Neuronal stem cell (in vitro differentiated cells): ENCODE measurements around the gene MRPS6.

ENCODE experiments used
- DNase-seq: peaks from one replicate; pipeline ENCODE4 v3.0.0-alpha.2; 2013; ENCODE audit warnings: low spot score
- H2AFZ ChIP-seq: one replicate; pipeline ENCODE4 v1.6.1; 2013; ENCODE audit warnings: mild to moderate bottlenecking, low read length, inconsistent platforms
- H2AK5ac ChIP-seq: 2 replicates; pipeline ENCODE4 v1.6.1; 2013; ENCODE audit warnings: low read depth, mild to moderate bottlenecking, inconsistent platforms, low read length, moderate library complexity, mixed read lengths
- H2BK120ac ChIP-seq: 2 replicates; pipeline ENCODE4 v1.6.1; 2013; ENCODE audit warnings: low read depth, mild to moderate bottlenecking, inconsistent platforms, low read length, moderate library complexity, mixed read lengths
- H2BK12ac ChIP-seq: one replicate; pipeline ENCODE4 v1.6.1; 2013; ENCODE audit warnings: low read length, inconsistent platforms
- H2BK15ac ChIP-seq: 2 replicates; pipeline ENCODE4 v1.6.1; 2013; ENCODE audit warnings: mild to moderate bottlenecking, low read length, inconsistent platforms, mixed read lengths
- H2BK5ac ChIP-seq: one replicate; pipeline ENCODE4 v1.6.1; 2013; ENCODE audit warnings: inconsistent platforms, mild to moderate bottlenecking, low read length, moderate library complexity
- H3K14ac ChIP-seq: one replicate; pipeline ENCODE4 v1.6.1; 2013; ENCODE audit warnings: low read length, inconsistent platforms
- H3K18ac ChIP-seq: 2 replicates; pipeline ENCODE4 v1.6.1; 2013; ENCODE audit warnings: low read length, inconsistent platforms
- H3K23ac ChIP-seq: 2 replicates; pipeline ENCODE4 v1.6.1; 2013; ENCODE audit warnings: low read depth, mild to moderate bottlenecking, mixed read lengths, low read length, inconsistent platforms; ENCODE audit not compliant: poor library complexity
- H3K27ac ChIP-seq: replicated peaks from 3 replicates; pipeline ENCODE4 v1.5.1; 2013; ENCODE audit warnings: low read length, inconsistent platforms
- H3K27me3 ChIP-seq, 3 experiments: 2 replicates each; pipeline ENCODE4 v1.6.1; 2013; ENCODE audit warnings: low read length in 3 of 3, mild to moderate bottlenecking in 2 of 3, inconsistent platforms in 1 of 3, low read depth in 1 of 3, mixed read lengths in 1 of 3, moderate library complexity in 1 of 3; ENCODE audit not compliant: control insufficient read depth in 3 of 3, insufficient read depth in 3 of 3
- H3K36me3 ChIP-seq, 2 donors: replicated peaks in 1 of 2; 2 replicates each; pipeline ENCODE4 v1.6.1; 2013; ENCODE audit warnings: low read length in 2 of 2; ENCODE audit not compliant: control insufficient read depth in 2 of 2, insufficient read depth in 2 of 2
- H3K4ac ChIP-seq: 2 replicates; pipeline ENCODE4 v1.6.1; 2013; ENCODE audit warnings: inconsistent platforms, mild to moderate bottlenecking, low read length, moderate library complexity
- H3K4me1 ChIP-seq, 2 donors: 1 replicate in 1 of 2; 2 replicates in 1 of 2; pipeline ENCODE4 v1.6.1; 2013; ENCODE audit warnings: low read length in 2 of 2, low read depth in 1 of 2; ENCODE audit not compliant: control insufficient read depth in 2 of 2, insufficient read depth in 1 of 2
- H3K4me2 ChIP-seq: one replicate; pipeline ENCODE4 v1.6.1; 2013; ENCODE audit warnings: mild to moderate bottlenecking, low read length, inconsistent platforms; ENCODE audit not compliant: insufficient read depth, poor library complexity, severe bottlenecking
- H3K4me3 ChIP-seq, 2 donors: 2 replicates each; pipeline ENCODE4 v1.5.1; 2013; ENCODE audit warnings: low read length in 2 of 2, mild to moderate bottlenecking in 2 of 2, inconsistent platforms in 1 of 2, moderate library complexity in 1 of 2
- H3K79me1 ChIP-seq: one replicate; pipeline ENCODE4 v1.6.1; 2013; ENCODE audit warnings: low read depth, mild to moderate bottlenecking, inconsistent platforms, low read length, moderate library complexity
- H3K9ac ChIP-seq: one replicate; pipeline ENCODE4 v1.6.1; 2013; ENCODE audit warnings: mild to moderate bottlenecking, low read depth, low read length, inconsistent platforms; ENCODE audit not compliant: poor library complexity
- H3K9me3 ChIP-seq, 2 donors: replicated peaks in 1 of 2; 2 replicates each; pipeline versions ENCODE3 to v1.6.1; 2013; ENCODE audit warnings: low read length in 2 of 2, mild to moderate bottlenecking in 2 of 2, inconsistent platforms in 1 of 2, low read depth in 1 of 2, mixed read lengths in 1 of 2, moderate library complexity in 1 of 2; ENCODE audit not compliant: control insufficient read depth in 2 of 2, insufficient read depth in 1 of 2
- H4K8ac ChIP-seq: one replicate; pipeline ENCODE4 v1.6.1; 2013; ENCODE audit warnings: low read depth, mild to moderate bottlenecking, inconsistent platforms, low read length, moderate library complexity
- H4K91ac ChIP-seq: one replicate; pipeline ENCODE4 v1.6.1; 2013; ENCODE audit warnings: low read length, low read depth, mild to moderate bottlenecking, inconsistent platforms; ENCODE audit not compliant: poor library complexity
- whole genome bisulfite sequencing, 2 donors: extraction: QIAGEN DNeasy Blood & Tissue Kit; methylation state at CpG; one replicate each; pipeline ENCODE4 v1.1.7; 2013; ENCODE audit warnings: missing lambda C conversion rate in 2 of 2, mixed read lengths in 1 of 2; ENCODE audit not compliant: insufficient read length in 2 of 2, insufficient replicate concordance in 1 of 2; ENCODE audit errors: extremely low coverage in 2 of 2; 5-methylcytosine and 5-hydroxymethylcytosine counted together

The MRPS6 gene

DNA sequence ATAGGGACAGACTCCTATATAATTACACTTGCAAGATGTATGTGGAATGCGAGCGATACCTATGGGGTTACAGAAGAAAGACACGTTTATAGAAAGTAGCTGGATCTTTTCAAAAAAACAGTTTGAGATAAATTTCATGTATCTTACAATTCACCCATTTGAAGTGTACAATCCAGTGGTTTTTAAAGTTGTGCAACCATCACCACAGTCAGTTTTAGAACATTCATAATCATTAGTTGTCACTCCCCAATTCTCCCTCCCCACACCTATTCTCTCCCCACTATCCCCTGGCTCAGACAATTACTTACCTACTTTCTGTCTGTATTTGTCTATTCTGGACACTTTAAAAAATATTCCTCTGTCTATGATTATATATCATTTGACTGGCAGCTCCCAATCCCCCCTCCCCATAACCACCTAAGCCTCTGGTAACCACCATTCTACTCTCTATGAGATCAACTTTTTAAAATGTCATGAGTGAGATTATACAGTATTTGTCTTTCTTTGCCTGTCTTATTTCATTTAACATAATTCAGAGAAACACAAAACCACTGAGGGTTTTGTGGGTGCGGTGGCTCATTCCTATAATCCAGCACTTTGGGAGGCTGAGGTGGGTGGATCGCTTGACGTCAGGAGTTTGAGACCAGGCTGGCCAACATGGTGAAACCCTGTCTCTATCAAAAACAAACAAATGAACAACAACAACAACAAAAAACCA, 39.1 kb downstream of the MRPS6 start:
- H3K18ac ChIP-seq, result no peak overlapping the region
- no peak overlapping the region for H2AFZ ChIP-seq
- no peak for DNase-seq
- H3K27ac ChIP-seq, result no peak overlapping the region
- no peak overlapping the region for H3K9ac ChIP-seq
- H2BK15ac ChIP-seq, result no peak overlapping the region
- no peak overlapping the region for H3K14ac ChIP-seq
- H3K4me2 ChIP-seq, result no peak overlapping the region
- H3K23ac ChIP-seq, result no peak overlapping the region
- peaks cover 6 to 18% of the 10 kb centered on the region in 2 donors for H3K9me3 ChIP-seq
- H2BK120ac ChIP-seq, result no peak overlapping the region
- H3K4me3 ChIP-seq, result no peak overlapping the region
- no peak overlapping the region for H2BK12ac ChIP-seq
- H4K8ac ChIP-seq, result no peak overlapping the region
- no CpG with 5 or more reads among the region's 6 CpGs for WGBS, 2 donors
- peaks cover 7 to 14% of the 10 kb centered on the region in 2 donors for H3K4me1 ChIP-seq
- H3K27me3 ChIP-seq, result no peaks in the 10 kb centered on the region
- H4K91ac ChIP-seq, result no peak overlapping the region
- H2BK5ac ChIP-seq, result no peak overlapping the region
- H3K79me1 ChIP-seq, result peaks cover 2% of the 10 kb centered on the region
- no peak overlapping the region for H2AK5ac ChIP-seq
- H3K36me3 ChIP-seq, result peaks cover 1 to 3% of the 10 kb centered on the region in 2 donors
- no peak overlapping the region for H3K4ac ChIP-seq

DNA sequence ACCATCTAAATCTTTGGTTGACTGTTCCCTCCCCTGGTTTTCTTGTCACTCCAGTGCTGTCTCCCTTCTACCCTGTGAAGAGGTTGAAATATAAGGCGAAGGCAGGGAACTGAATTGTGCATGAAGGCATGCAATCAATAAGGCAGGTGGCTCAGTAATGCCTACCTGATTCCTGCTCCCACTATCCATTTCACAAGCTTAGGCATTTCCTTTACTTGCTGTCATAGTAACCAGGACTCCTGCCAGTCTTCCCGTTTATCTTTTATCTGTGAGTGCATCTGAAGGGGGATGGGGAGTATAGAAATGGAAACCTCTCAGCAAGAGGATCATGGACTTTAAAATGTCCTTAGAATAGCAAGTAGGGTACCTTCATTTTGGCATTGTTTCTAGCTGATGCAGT, 40.5 kb downstream of the MRPS6 start:
- Histone ChIP-seq H3K4me2 (no peak overlapping the region), H3K27me3 (no peaks in the 10 kb centered on the region), H3K27ac (no peak overlapping the region), H4K8ac (no peak overlapping the region), H3K4me3 (no peak overlapping the region), H2AK5ac (no peak overlapping the region), H3K36me3 (peaks cover 1 to 3% of the 10 kb centered on the region in 2 donors), H4K91ac (no peak overlapping the region), H3K4me1 (peaks cover 7 to 14% of the 10 kb centered on the region in 2 donors), H2AFZ (no peak overlapping the region), H3K9ac (no peak overlapping the region), H3K9me3 (peaks cover 6 to 19% of the 10 kb centered on the region in 2 donors), H3K14ac (no peak overlapping the region), H2BK15ac (no peak overlapping the region), H2BK5ac (no peak overlapping the region), H3K23ac (no peak overlapping the region), H3K18ac (no peak overlapping the region), H2BK120ac (no peak overlapping the region), H2BK12ac (no peak overlapping the region), H3K4ac (no peak overlapping the region), H3K79me1 (peaks cover 2% of the 10 kb centered on the region)
- DNase-seq, result no peak
- WGBS, 2 donors, result no CpG with 5 or more reads among the region's 2 CpGs

DNA sequence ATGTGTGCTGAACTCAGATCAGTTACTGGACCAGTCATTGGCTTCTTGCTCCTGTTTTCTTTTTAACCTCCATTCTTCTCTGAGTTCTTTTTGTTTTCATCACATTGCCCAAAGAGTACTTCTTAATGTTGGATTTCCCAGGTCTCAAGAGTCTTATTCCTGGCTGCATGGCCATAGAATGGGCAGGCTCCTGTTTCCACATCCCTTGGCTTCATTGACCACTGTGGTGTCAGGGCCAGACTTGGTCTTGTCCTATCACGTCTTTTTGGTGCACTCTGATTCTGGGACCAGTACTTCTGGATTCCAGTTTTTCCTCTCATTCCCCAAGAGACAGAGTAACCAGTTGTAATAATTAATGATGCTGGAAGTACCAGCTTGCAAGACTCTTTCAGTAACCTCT, 41.8 kb downstream of the MRPS6 start:
- no peak overlapping the region for H4K91ac ChIP-seq
- no peak overlapping the region for H3K4me2 ChIP-seq
- H2BK120ac ChIP-seq, result no peak overlapping the region
- no peak overlapping the region for H2BK5ac ChIP-seq
- H3K4ac ChIP-seq, result no peak overlapping the region
- H3K27me3 ChIP-seq, result no peaks in the 10 kb centered on the region
- H2AFZ ChIP-seq, result no peak overlapping the region
- H3K36me3 ChIP-seq, result peaks cover 1 to 3% of the 10 kb centered on the region in 2 donors
- WGBS, 2 donors, result no CpG with 5 or more reads among the region's 1 CpG
- no peak overlapping the region for H2BK15ac ChIP-seq
- H3K9me3 ChIP-seq, result peaks cover 6 to 19% of the 10 kb centered on the region in 2 donors
- H2AK5ac ChIP-seq, result no peak overlapping the region
- peaks cover 7 to 14% of the 10 kb centered on the region in 2 donors for H3K4me1 ChIP-seq
- no peak overlapping the region for H3K9ac ChIP-seq
- no peak overlapping the region for H3K4me3 ChIP-seq
- no peak overlapping the region for H2BK12ac ChIP-seq
- DNase-seq, result no peak
- H3K27ac ChIP-seq, result no peak overlapping the region
- no peak overlapping the region for H4K8ac ChIP-seq
- no peak overlapping the region for H3K14ac ChIP-seq
- H3K79me1 ChIP-seq, result peaks cover 2% of the 10 kb centered on the region
- no peak overlapping the region for H3K18ac ChIP-seq
- no peak overlapping the region for H3K23ac ChIP-seq

DNA sequence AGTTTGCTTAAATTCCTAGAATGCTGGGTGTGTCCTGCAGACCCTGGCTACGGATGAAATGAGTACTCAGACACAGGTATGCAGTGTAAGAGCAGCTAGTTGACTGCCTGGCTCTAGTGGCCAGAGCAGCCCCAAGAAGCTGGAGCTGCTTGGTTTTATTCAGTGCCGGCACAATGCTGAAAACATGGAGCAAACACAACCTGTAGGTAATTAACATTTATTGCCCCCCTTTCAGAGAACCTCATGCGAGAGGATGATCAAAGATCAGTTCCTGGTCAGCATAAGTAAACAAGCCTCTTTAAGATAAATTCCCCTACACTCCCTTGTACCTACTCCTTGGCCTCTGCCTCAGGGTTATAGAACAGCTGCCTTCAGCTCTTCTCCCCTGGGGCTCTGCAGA, 43.2 kb downstream of the MRPS6 start:
- no peak overlapping the region for H3K9ac ChIP-seq
- H2AK5ac ChIP-seq, result no peak overlapping the region
- no peak overlapping the region for H3K4me2 ChIP-seq
- peaks cover 1 to 3% of the 10 kb centered on the region in 2 donors for H3K36me3 ChIP-seq
- peaks cover 2% of the 10 kb centered on the region for H3K79me1 ChIP-seq
- no peak for DNase-seq
- H2BK15ac ChIP-seq, result no peak overlapping the region
- H2AFZ ChIP-seq, result no peak overlapping the region
- H3K4ac ChIP-seq, result no peak overlapping the region
- H3K18ac ChIP-seq, result no peak overlapping the region
- no CpG with 5 or more reads among the region's 3 CpGs for WGBS, 2 donors
- H3K14ac ChIP-seq, result no peak overlapping the region
- no peak overlapping the region for H3K4me3 ChIP-seq
- no peak overlapping the region for H2BK120ac ChIP-seq
- no peak overlapping the region for H3K27ac ChIP-seq
- H2BK12ac ChIP-seq, result no peak overlapping the region
- peaks cover 6 to 14% of the 10 kb centered on the region in 2 donors for H3K4me1 ChIP-seq
- no peak overlapping the region for H4K91ac ChIP-seq
- H3K27me3 ChIP-seq, result no peaks in the 10 kb centered on the region
- no peak overlapping the region for H4K8ac ChIP-seq
- H2BK5ac ChIP-seq, result no peak overlapping the region
- H3K23ac ChIP-seq, result no peak overlapping the region
- H3K9me3 ChIP-seq, result peaks cover 6 to 19% of the 10 kb centered on the region in 2 donors
